ENCODE measurements around the gene PABPN1L. TPM values are rescaled to one million over a fixed set of nuclear protein-coding genes. Genes with fewer than 3 reads are reported as not detected.
A peak's percentile ranks its signal among the peaks of the same experiment; 100 is the strongest.

PABPN1L gene
- total and polyA plus RNA-seq, 2 of the 13 experiments (the other 11 are each of a cell fraction or from before 2014, with no cell fraction given), result not detected

GRCh38 chr16:88870608-88871348 lies 4.3 kb upstream of the PABPN1L start:
- Histone ChIP-seq H3K4me2 (ENCODE audit: low read depth, low read length) (no peak overlapping the region; the same call in none of the 2 replicates), H2AFZ (ENCODE audit: low read length) (no peak overlapping the region), H3K9ac (ENCODE audit: insufficient read depth, low read depth, low read length) (no peak overlapping the region), H3K9me3 (ENCODE audit: low read length) (no peaks in the 10 kb centered on the region), H4K20me1 (ENCODE audit: insufficient read depth, low read length) (0 out of 2 replicates have a peak, but pooled peaks cover 4% of the 10 kb centered on the region), H3K79me2 (ENCODE audit: insufficient read depth, low read length) (no peaks in the 10 kb centered on the region), H3K4me3 (replicated peaks in 1 of 3; ENCODE audit: insufficient read depth in 1 of 3, low read depth in 2 of 3, low read length in 3 of 3) (no peak overlapping the region), H3K36me3 (replicated peaks in 1 of 2; ENCODE audit: control insufficient read depth in 1 of 2, insufficient read depth in 2 of 2, low read length in 2 of 2) (no peaks in the 10 kb centered on the region), H3K27me3 (ENCODE audit: control insufficient read depth in 1 of 2, insufficient read depth in 2 of 2, low read length in 2 of 2) (peaks cover 61 to 95% of the 10 kb centered on the region in 2 experiments), H3K27ac (ENCODE audit: extremely low read length, insufficient read depth, low read length) (no peak overlapping the region), H3K4me1 (ENCODE audit: insufficient read depth, low read length) (no peaks in the 10 kb centered on the region)
- in situ Hi-C loops (cut with HindIII; ENCODE audit: extremely low pct_ligation_motif_present, low pct_unique_long_range_greater_than_20kb) (no loop called here), intact Hi-C loops (cut with micrococcal nuclease; ENCODE audit: unreplicated experiment) (no loop called here)
- TF ChIP-seq MBD4 (IDR thresholded peaks at IDR 0.05; ENCODE audit: borderline replicate concordance, low read length) (no peak), ZNF260 (CRISPR knock-in tag; IDR thresholded peaks at IDR 0.05; ENCODE audit: borderline replicate concordance, low read depth) (no peak), HNRNPLL (IDR thresholded peaks at IDR 0.05; ENCODE audit: low read depth, low read length, poor library complexity, severe bottlenecking) (peak; percentile 21), ZNF577 (CRISPR knock-in tag; IDR thresholded peaks at IDR 0.05; ENCODE audit: borderline replicate concordance, low read depth) (no peak), SOX6 (IDR thresholded peaks at IDR 0.05) (no peak), SOX6 (CRISPR knock-in tag; IDR thresholded peaks at IDR 0.05) (no peak), ZNF768 (CRISPR knock-in tag; IDR thresholded peaks at IDR 0.05) (no peak), ZNF572 (CRISPR knock-in tag; IDR thresholded peaks at IDR 0.05) (no peak), HOXA5 (CRISPR knock-in tag; IDR thresholded peaks at IDR 0.05) (no peak), ZNF263 (CRISPR knock-in tag; IDR thresholded peaks at IDR 0.05) (peak; percentile 81; the same call in 1 of the 2 replicates), HMGXB4 (CRISPR knock-in tag; IDR thresholded peaks at IDR 0.05; ENCODE audit: borderline replicate concordance in 1 of 2, low read depth in 1 of 2) (no peak), RARG (CRISPR knock-in tag; IDR thresholded peaks at IDR 0.05; ENCODE audit: low read depth) (no peak), ZBED4 (CRISPR knock-in tag; IDR thresholded peaks at IDR 0.05; ENCODE audit: borderline replicate concordance) (no peak), TOPORS (CRISPR knock-in tag; IDR thresholded peaks at IDR 0.05) (no peak), CREB1 (IDR thresholded peaks at IDR 0.05) (no peak), CREB1 (CRISPR knock-in tag; IDR thresholded peaks at IDR 0.05) (no peak)
- ATAC-seq (no peak), FAIRE-seq (no peak), DNase-seq (ENCODE audit: low spot score) (no peak)
- ChIA-PET CTCF (ENCODE audit: low intra/inter-chr PET ratio, low total read pairs) (no interaction called here), POLR2A (no interaction called here)
- BruUV-seq (replicated peaks), result no TSS peak
- WGBS (ENCODE audit: low lambda C conversion rate), result 28% methylated on average over 35 of the region's 37 CpGs

Data from HepG2 (cell line).